Smooth muscle cell (in vitro differentiated cells): ENCODE measurements around the gene ZNF853. TPM values are rescaled to one million over a fixed set of nuclear protein-coding genes. Genes with fewer than 3 reads are reported as not detected.

Source experiments
- DNase-seq: peaks from one replicate; lab custom pipeline; 2025; ENCODE audit not compliant: unreplicated experiment; lab: John Stamatoyannopoulos, UW
- H2AFZ ChIP-seq: fragments of 200-600 bp; sonication (generic); 2 replicates; pipeline ENCODE4 v1.6.0; 2016; ENCODE audit warnings: antibody characterized with exemption, low read depth, mild to moderate bottlenecking
- H3F3A ChIP-seq: fragments of 200-600 bp; sonication (generic); 2 replicates; pipeline ENCODE4 v1.6.0; 2017; ENCODE audit warnings: antibody characterized with exemption, low read depth
- H3K27ac ChIP-seq: fragments of 200-600 bp; sonication (generic); 2 replicates; pipeline ENCODE4 v1.5.1; 2016; ENCODE audit warnings: low read depth, mild to moderate bottlenecking
- H3K27me3 ChIP-seq: fragments of 200-600 bp; sonication (generic); 2 replicates; pipeline ENCODE4 v1.6.1; 2016; ENCODE audit warnings: low read depth, mild to moderate bottlenecking
- H3K36me3 ChIP-seq: fragments of 200-600 bp; sonication (generic); 2 replicates; pipeline ENCODE4 v1.5.1; 2016; ENCODE audit warnings: low read depth
- H3K4me1 ChIP-seq: fragments of 200-600 bp; sonication (generic); 2 replicates; pipeline ENCODE4 v1.5.1; 2016; ENCODE audit warnings: low read depth
- H3K4me2 ChIP-seq: fragments of 200-600 bp; sonication (generic); 2 replicates; pipeline ENCODE4 v1.6.0; 2016; ENCODE audit warnings: mild to moderate bottlenecking
- H3K4me3 ChIP-seq: fragments of 200-600 bp; sonication (generic); 2 replicates; pipeline ENCODE4 v1.5.1; 2016; ENCODE audit warnings: mild to moderate bottlenecking
- H3K79me2 ChIP-seq: fragments of 200-600 bp; sonication (generic); 2 replicates; pipeline ENCODE4 v1.6.0; 2016; ENCODE audit warnings: low read depth, mild to moderate bottlenecking
- H3K9ac ChIP-seq: fragments of 200-600 bp; sonication (generic); 2 replicates; pipeline ENCODE4 v1.6.0; 2016; ENCODE audit warnings: low read depth
- H3K9me3 ChIP-seq: fragments of 200-600 bp; sonication (generic); replicated peaks from 2 replicates; pipeline ENCODE4 v1.5.1; 2016; ENCODE audit warnings: low read depth
- H4K20me1 ChIP-seq: fragments of 200-600 bp; sonication (generic); 2 replicates; pipeline ENCODE4 v1.6.0; 2016; ENCODE audit warnings: low read depth
- WGBS: methylation state at CpG from one replicate; pipeline ENCODE4 v1.1.7; 2016; ENCODE audit warnings: low lambda C conversion rate; 5-methylcytosine and 5-hydroxymethylcytosine counted together
- polyA plus RNA-seq: library from polyadenylated mRNA; unstranded; fragments of >200 nt; fragmentation: Nextera tagmentation; extraction: Ambion mirVana; gene quantifications from 2 replicates; pipeline ENCODE4 v1.2.1, GENCODE V29; 2016
- total RNA-seq: library from RNA; depleted of rRNA; stranded (reverse); fragments of >200 nt; gene quantifications from 2 replicates; pipeline ENCODE4 v1.2.3, GENCODE V29; 2014
- TF ChIP-seq, protein P1 (sequence below): fragments of 200-600 bp; sonication (generic); IDR thresholded peaks from 2 replicates; pipeline ENCODE4 v1.5.1; 2017; ENCODE audit warnings: borderline replicate concordance, mild to moderate bottlenecking, antibody characterized with exemption; ENCODE audit not compliant: insufficient read depth, poor library complexity, severe bottlenecking

ZNF853 gene
- total and polyA plus RNA-seq, 2 experiments from 2014 or later = 8.9 to 10.3 TPM

DNA sequence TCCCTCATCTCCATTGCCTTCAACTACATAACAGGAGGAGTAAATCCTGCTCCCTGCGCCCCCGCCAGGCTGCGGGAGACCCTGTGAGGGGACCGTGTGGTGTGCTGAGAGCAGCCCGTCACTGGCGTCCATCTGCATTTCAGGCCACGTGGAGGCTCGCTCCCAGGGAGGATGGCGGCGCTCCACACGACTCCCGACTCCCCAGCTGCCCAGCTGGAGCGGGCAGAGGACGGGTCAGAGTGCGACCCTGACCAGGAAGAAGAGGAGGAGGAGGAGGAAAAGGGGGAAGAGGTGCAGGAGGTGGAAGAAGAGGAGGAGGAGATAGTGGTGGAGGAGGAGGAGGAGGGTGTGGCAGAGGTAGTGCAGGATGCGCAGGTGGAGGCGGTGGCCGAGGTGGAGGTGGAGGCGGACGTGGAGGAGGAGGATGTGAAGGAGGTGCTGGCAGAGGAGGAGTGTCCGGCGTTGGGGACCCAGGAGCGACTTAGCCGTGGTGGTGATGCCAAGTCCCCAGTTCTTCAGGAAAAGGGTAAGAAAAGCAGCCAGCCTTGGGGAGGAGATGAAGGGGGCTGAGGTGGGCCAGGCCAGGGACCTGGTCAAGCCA, 26.9 kb downstream of the ZNF853 start:
- no peak overlapping the region for H3K9ac ChIP-seq
- H3K4me2 ChIP-seq = no peak overlapping the region
- TF ChIP-seq, protein P1, sequence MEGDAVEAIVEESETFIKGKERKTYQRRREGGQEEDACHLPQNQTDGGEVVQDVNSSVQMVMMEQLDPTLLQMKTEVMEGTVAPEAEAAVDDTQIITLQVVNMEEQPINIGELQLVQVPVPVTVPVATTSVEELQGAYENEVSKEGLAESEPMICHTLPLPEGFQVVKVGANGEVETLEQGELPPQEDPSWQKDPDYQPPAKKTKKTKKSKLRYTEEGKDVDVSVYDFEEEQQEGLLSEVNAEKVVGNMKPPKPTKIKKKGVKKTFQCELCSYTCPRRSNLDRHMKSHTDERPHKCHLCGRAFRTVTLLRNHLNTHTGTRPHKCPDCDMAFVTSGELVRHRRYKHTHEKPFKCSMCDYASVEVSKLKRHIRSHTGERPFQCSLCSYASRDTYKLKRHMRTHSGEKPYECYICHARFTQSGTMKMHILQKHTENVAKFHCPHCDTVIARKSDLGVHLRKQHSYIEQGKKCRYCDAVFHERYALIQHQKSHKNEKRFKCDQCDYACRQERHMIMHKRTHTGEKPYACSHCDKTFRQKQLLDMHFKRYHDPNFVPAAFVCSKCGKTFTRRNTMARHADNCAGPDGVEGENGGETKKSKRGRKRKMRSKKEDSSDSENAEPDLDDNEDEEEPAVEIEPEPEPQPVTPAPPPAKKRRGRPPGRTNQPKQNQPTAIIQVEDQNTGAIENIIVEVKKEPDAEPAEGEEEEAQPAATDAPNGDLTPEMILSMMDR = no peak
- DNase-seq = no peak
- no peak overlapping the region for H3K4me3 ChIP-seq
- no peaks in the 10 kb centered on the region for H3K36me3 ChIP-seq
- no peak overlapping the region for H3K27ac ChIP-seq
- WGBS = 96% methylated on average over 24 of the region's 24 CpGs
- no peak overlapping the region for H2AFZ ChIP-seq
- H3K79me2 ChIP-seq = peaks cover 29% of the 10 kb centered on the region
- H3K9me3 ChIP-seq = no peaks in the 10 kb centered on the region
- H3F3A ChIP-seq = no peaks in the 10 kb centered on the region
- peaks cover 43% of the 10 kb centered on the region for H4K20me1 ChIP-seq
- peaks cover 4% of the 10 kb centered on the region for H3K4me1 ChIP-seq
- H3K27me3 ChIP-seq = no peaks in the 10 kb centered on the region

DNA sequence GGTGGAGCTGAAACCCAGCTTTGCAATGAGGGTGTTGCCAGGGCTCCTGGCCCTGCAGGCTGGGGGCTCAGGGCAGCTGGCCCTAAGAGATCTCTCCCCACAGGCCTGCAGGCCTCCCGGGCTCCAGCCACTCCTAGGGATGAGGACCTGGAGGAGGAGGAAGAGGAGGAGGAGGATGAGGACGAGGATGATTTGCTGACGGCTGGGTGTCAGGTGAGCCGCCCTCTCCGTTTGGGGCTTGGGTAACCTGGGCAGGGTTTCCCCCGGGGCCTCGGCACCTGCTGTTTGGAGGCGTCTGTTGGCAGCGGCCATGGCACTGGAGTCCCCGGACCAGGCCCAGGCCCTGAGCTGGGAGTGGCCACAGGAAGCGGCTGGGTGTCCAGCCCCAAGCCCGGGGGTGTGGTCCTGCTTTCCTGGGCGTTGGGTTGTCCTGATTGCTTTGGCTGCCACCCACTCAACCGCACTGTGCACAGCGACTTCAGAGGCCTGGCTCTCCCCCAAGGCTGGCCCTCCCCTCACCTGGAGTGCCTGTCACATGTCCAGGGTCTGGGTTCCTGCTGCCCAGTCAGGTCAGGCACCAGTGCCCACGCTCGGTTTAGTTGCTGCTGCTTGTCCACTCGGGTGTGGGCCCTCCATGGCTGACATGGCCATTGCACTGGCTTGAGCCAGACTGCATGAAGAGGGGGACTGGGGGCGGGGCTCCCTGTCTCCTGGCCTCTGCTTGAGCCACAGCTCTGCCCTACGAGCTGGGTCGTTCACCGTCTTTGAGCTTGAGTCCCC, 27.6 kb downstream of the ZNF853 start:
- H3K4me2 ChIP-seq = no peak overlapping the region
- DNase-seq = no peak
- H3K27me3 ChIP-seq = no peaks in the 10 kb centered on the region
- peaks cover 23% of the 10 kb centered on the region for H3K79me2 ChIP-seq
- H3K9ac ChIP-seq = no peak overlapping the region
- H3K27ac ChIP-seq = no peak overlapping the region
- no peak overlapping the region for H2AFZ ChIP-seq
- H3K4me1 ChIP-seq = peaks cover 2% of the 10 kb centered on the region
- peaks cover 45% of the 10 kb centered on the region for H4K20me1 ChIP-seq
- TF ChIP-seq, protein P1 = no peak
- H3K9me3 ChIP-seq = no peaks in the 10 kb centered on the region
- H3K36me3 ChIP-seq = no peaks in the 10 kb centered on the region
- 98% methylated on average over 16 of the region's 22 CpGs for WGBS
- H3F3A ChIP-seq = no peaks in the 10 kb centered on the region
- H3K4me3 ChIP-seq = no peak overlapping the region

DNA sequence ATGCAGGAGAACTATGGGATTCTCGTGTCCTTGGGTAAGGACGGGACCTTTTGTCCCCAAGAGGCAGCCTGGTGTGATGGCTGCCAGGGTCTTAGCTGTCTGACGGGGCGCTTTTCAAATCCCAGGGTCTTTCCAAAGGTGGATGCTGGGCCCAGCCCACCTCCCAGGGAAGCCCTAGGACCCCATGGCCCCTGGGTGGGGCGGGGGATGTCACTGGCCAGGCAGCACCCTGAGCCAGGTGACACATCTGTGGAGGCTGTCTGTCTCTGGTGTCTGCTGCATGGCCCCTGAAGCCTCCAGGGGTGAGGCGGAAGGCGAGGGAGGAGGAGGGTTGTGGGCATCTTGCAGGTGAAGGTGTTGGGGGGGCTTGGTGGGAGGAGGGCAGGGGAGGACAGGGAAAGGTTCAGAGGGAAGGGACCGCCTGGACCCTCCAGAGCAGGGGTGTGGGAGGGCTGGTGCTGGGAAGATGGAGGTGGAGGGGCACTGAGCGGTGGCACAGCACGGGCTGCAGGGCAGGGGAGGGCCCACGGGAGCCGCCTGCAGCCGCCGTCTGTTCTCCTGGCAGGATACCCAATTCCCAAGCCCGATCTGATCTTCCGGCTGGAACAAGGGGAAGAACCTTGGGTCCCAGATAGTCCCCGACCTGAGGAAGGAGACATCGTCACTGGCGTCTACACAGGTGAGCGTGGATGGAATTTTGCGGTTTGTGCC, 28.7 kb downstream of the ZNF853 start:
- Histone ChIP-seq H3K4me2 (no peak overlapping the region), H3K79me2 (peaks cover 16% of the 10 kb centered on the region), H2AFZ (no peak overlapping the region), H3F3A (no peaks in the 10 kb centered on the region), H3K9me3 (no peaks in the 10 kb centered on the region), H3K27me3 (no peaks in the 10 kb centered on the region), H4K20me1 (peaks cover 49% of the 10 kb centered on the region), H3K4me1 (no peaks in the 10 kb centered on the region), H3K9ac (no peak overlapping the region), H3K27ac (no peak overlapping the region), H3K4me3 (no peak overlapping the region), H3K36me3 (no peaks in the 10 kb centered on the region)
- no peak for DNase-seq
- WGBS = 97% methylated on average over 20 of the region's 21 CpGs
- TF ChIP-seq, protein P1 = no peak
